Thyroid gland (tissue), 4 donors: ENCODE results near the gene HHIP. TPM values are rescaled to one million over a fixed set of nuclear protein-coding genes. Genes with fewer than 3 reads are reported as not detected.

Experiments
- DNase-seq, 2 donors: peaks; one replicate each; pipeline ENCODE4 v3.0.0-alpha.2; 2019
- H3K27ac ChIP-seq, 3 donors: fragments of 200-600 bp; sonication (generic); 1 replicate in 2 of 3; 2 replicates in 1 of 3; pipeline ENCODE4 v1.5.1; 2016 to 2019; ENCODE audit warnings: mild to moderate bottlenecking in 1 of 3, moderate library complexity in 1 of 3
- H3K27me3 ChIP-seq: fragments of 200-600 bp; sonication (generic); one replicate; pipeline ENCODE4 v1.5.1; 2019
- H3K36me3 ChIP-seq, 2 donors: fragments of 200-600 bp; sonication (generic); one replicate each; pipeline ENCODE4 v1.5.1; 2016 to 2019
- H3K4me1 ChIP-seq, 2 donors: fragments of 200-600 bp; sonication (generic); one replicate each; pipeline ENCODE4 v1.5.1; 2017 to 2019
- H3K4me3 ChIP-seq, 3 donors: fragments of 200-600 bp; sonication (generic); replicated peaks in 1 of 3; 1 replicate in 2 of 3; 2 replicates in 1 of 3; pipeline ENCODE4 v1.5.1; 2016; ENCODE audit warnings: mild to moderate bottlenecking in 1 of 3
- H3K9me3 ChIP-seq: fragments of 200-600 bp; sonication (generic); one replicate; pipeline ENCODE4 v1.5.1; 2017
- POLR2A ChIP-seq, 2 donors: fragments of 450-650 bp; IDR thresholded peaks; one replicate each; pipeline ENCODE4 v1.6.1; 2017; ENCODE audit warnings: antibody characterized with exemption in 2 of 2, mild to moderate bottlenecking in 2 of 2, moderate library complexity in 1 of 2
- WGBS, 2 donors: methylation state at CpG; one replicate each; pipeline ENCODE4 v1.1.5; 2017; 5-methylcytosine and 5-hydroxymethylcytosine counted together
- intact Hi-C: fragments of 100-400 bp; cut with DNase I; formaldehyde crosslinking; loops from one replicate; pipeline ENCODE4 v1.15.1; 2023
- total RNA-seq, 4 donors: library from RNA; depleted of rRNA; stranded (reverse); fragments of >200 nt; gene quantifications; one replicate each; pipeline ENCODE4 v1.2.3, GENCODE V29; 2016
- TF ChIP-seq, protein P1 (sequence below), 6 experiments: fragments of 200-600 bp in 3 of 6; fragments of 450-650 bp in 3 of 6; sonication (generic) in 3 of 6; IDR thresholded peaks; one replicate each; pipeline ENCODE4 v1.5.1; 2016 to 2019; ENCODE audit warnings: antibody characterized with exemption in 6 of 6, mild to moderate bottlenecking in 2 of 6, inconsistent platforms in 1 of 6, moderate library complexity in 1 of 6

The HHIP gene
- total RNA-seq, 4 donors from 2014 or later, result 0.33 to 0.81 (median 0.47) TPM

DNA sequence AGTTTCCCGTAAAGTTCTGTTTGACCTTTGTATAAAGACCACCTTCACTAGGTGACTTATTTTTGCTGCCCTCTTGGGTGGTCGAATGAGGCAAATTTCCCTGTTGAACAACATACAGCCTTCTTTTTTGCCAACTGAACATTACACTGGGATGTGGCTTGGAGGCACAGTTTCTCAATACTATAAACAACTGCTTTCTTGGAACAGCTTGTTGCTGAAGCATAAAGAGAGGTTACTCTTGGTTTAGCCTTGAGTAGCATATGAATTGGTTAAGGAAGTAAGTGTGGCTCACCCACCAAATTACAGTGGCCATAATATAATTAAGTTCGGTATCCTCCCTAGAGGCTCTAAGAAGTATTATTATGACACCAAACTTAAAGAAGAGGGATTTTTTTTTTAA, 40.0 kb downstream of the HHIP start:
- no peaks in the 10 kb centered on the region for H3K27me3 ChIP-seq
- intact Hi-C loops, result no loop called here
- H3K4me1 ChIP-seq, result no peaks in the 10 kb centered on the region
- H3K4me3 ChIP-seq, result no peak overlapping the region
- 80 to 83% methylated on average over 3 of the region's 3 CpGs for WGBS, 2 donors
- no peak overlapping the region for H3K27ac ChIP-seq
- DNase-seq, result no peak
- H3K36me3 ChIP-seq, result no peaks in the 10 kb centered on the region
- no peak for TF ChIP-seq POLR2A (IDR thresholded peaks at IDR 0.05)
- TF ChIP-seq, protein P1, sequence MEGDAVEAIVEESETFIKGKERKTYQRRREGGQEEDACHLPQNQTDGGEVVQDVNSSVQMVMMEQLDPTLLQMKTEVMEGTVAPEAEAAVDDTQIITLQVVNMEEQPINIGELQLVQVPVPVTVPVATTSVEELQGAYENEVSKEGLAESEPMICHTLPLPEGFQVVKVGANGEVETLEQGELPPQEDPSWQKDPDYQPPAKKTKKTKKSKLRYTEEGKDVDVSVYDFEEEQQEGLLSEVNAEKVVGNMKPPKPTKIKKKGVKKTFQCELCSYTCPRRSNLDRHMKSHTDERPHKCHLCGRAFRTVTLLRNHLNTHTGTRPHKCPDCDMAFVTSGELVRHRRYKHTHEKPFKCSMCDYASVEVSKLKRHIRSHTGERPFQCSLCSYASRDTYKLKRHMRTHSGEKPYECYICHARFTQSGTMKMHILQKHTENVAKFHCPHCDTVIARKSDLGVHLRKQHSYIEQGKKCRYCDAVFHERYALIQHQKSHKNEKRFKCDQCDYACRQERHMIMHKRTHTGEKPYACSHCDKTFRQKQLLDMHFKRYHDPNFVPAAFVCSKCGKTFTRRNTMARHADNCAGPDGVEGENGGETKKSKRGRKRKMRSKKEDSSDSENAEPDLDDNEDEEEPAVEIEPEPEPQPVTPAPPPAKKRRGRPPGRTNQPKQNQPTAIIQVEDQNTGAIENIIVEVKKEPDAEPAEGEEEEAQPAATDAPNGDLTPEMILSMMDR (IDR thresholded peaks at IDR 0.05), result no peak
- no peaks in the 10 kb centered on the region for H3K9me3 ChIP-seq

DNA sequence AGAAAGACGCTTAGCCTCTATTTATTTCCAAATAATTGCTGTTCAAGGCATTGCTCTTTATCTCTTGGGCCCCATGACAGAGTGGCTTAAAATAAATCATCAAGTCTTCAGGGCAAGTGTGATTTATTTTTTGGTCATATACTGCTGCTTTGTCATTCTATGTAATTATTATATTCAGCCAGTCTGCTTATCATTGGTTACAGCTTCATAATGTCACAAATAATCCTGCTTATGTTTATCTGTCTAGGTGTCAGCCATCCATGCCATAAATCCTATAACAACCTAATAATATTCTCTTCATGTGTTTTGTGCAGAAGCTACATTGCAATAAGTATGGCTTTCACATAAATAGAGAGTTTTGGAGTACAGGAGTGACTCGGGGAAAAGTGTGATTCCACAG, 41.0 kb downstream of the HHIP start:
- intact Hi-C loops, result no loop called here
- no peak for TF ChIP-seq POLR2A (IDR thresholded peaks at IDR 0.05)
- TF ChIP-seq, protein P1 (IDR thresholded peaks at IDR 0.05), result no peak
- 89 to 90% methylated on average over 2 of the region's 2 CpGs for WGBS, 2 donors

DNA sequence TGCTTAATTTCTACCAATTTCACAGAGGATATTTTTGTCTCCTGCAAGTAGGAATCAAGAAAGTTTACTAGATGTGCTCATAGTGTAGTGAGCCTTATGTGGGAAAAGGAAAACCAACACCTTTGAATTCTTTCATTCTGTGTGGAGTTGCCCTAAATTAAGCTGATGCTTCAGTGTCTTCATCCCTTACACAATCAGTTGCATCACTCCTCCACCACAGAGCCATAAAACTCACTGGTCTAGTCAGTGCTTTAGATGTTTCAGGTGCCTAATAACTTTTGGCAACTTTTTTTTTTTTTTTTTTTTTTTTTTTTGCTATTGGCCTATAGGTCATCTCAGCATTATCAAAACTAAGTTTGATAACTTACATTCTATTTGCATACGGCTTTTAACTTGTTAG, 41.5 kb downstream of the HHIP start:
- no peak for DNase-seq
- no peak overlapping the region for H3K27ac ChIP-seq
- no peaks in the 10 kb centered on the region for H3K4me1 ChIP-seq
- no peaks in the 10 kb centered on the region for H3K36me3 ChIP-seq
- H3K4me3 ChIP-seq, result no peak overlapping the region
- 92 to 93% methylated on average over 1 of the region's 1 CpG for WGBS, 2 donors
- H3K27me3 ChIP-seq, result no peaks in the 10 kb centered on the region
- no peaks in the 10 kb centered on the region for H3K9me3 ChIP-seq
- TF ChIP-seq, protein P1 (IDR thresholded peaks at IDR 0.05), result no peak
- intact Hi-C loops, result no loop called here

More for the DNA sequence above, 41.0 kb downstream of the HHIP start:
- H3K9me3 ChIP-seq, result no peaks in the 10 kb centered on the region
- no peaks in the 10 kb centered on the region for H3K36me3 ChIP-seq
- no peak overlapping the region for H3K27ac ChIP-seq
- H3K27me3 ChIP-seq, result no peaks in the 10 kb centered on the region
- no peak overlapping the region for H3K4me3 ChIP-seq
- DNase-seq, result no peak
- H3K4me1 ChIP-seq, result no peaks in the 10 kb centered on the region

DNA sequence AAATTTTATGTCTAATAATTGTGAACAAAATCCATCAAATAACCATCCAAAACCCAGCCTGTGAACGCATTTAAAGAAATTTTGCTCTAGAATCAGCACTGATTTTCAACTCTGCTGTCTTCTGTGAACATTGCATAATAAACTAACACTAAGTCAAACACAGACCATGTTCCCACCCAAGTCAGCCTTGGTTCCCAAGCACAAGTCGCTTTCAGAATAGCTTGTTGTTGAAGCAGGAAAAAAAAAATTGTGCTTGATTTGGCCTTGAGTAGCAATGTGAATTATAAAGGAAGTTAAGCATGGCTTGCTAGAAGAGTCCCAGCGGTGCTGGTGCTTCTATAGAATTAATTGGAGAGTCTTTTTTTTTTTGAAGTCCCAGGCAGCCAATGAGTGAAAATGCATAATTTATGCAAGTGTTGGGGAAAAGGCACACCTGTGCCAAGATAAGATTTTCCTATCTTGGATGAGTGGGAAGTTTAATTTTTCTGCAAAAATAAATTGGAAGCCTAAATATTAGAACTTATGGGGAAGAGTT, 42.1 kb downstream of the HHIP start:
- DNase-seq, result no peak
- no peaks in the 10 kb centered on the region for H3K36me3 ChIP-seq
- TF ChIP-seq, protein P1 (IDR thresholded peaks at IDR 0.05), result no peak
- no peak for TF ChIP-seq POLR2A (IDR thresholded peaks at IDR 0.05)
- no peaks in the 10 kb centered on the region for H3K27me3 ChIP-seq
- 74 to 87% methylated on average over 3 of the region's 3 CpGs for WGBS, 2 donors
- H3K9me3 ChIP-seq, result no peaks in the 10 kb centered on the region
- H3K4me1 ChIP-seq, result no peaks in the 10 kb centered on the region
- H3K27ac ChIP-seq, result no peak overlapping the region
- no peak overlapping the region for H3K4me3 ChIP-seq
- intact Hi-C loops, result no loop called here

DNA sequence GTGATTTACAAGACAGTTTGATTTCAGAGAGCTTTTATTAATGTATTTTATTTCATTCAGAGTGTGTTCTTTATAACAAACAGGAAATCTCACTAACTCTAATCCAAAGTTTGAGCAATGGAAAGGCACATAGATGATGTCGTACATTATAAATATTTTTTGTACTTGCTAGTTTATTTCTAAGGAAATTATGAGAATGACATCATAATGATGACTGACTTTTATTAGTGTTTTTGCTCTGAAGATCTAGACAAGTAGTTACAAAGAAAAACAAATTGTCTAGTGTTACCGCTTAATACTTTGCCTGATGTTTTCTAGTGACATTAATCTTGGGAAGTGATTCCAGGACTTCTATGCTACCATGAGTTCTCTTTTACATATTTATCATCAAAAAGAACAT, 43.2 kb downstream of the HHIP start:
- H3K36me3 ChIP-seq, result no peaks in the 10 kb centered on the region
- no peaks in the 10 kb centered on the region for H3K4me1 ChIP-seq
- H3K4me3 ChIP-seq, result no peak overlapping the region
- no peaks in the 10 kb centered on the region for H3K27me3 ChIP-seq
- DNase-seq, result no peak
- TF ChIP-seq POLR2A (IDR thresholded peaks at IDR 0.05), result no peak
- TF ChIP-seq, protein P1 (IDR thresholded peaks at IDR 0.05), result no peak
- intact Hi-C loops, result no loop called here
- H3K27ac ChIP-seq, result no peak overlapping the region
- WGBS, 2 donors, result 91 to 92% methylated on average over 2 of the region's 2 CpGs
- H3K9me3 ChIP-seq, result no peaks in the 10 kb centered on the region
